WI38 (cell line): ENCODE data around the gene SAE1.

Experiments
- H3K4me3 ChIP-seq: 2 replicates; pipeline ENCODE4 v1.5.1; 2011; ENCODE audit warnings: low read depth, mild to moderate bottlenecking, control low read depth, low read length
- TF ChIP-seq, protein P1 (sequence below): IDR thresholded peaks from 2 replicates; pipeline ENCODE4 v1.5.1; 2012; ENCODE audit warnings: low read depth, mild to moderate bottlenecking, control low read depth, low read length

SAE1 gene

DNA sequence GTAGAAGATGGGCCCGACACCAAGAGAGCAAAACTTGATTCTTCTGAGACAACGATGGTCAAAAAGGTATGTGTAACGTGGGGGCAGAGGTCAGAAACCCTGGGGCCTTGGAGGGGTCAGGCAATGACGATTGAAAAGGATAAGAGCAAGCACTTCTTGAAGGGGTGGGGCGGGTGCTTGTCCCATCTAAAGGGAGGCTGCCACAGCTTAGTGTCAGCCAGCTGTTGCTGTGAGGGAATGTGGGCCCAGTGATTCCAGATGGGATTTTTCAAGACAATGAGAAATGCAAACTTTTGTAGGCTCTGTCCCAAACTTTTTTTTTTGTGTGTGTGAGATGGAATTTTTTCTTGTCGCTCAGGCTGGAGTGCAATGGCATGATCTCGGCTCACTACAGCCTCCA, 24.5 kb downstream of the SAE1 start:
- TF ChIP-seq, protein P1, sequence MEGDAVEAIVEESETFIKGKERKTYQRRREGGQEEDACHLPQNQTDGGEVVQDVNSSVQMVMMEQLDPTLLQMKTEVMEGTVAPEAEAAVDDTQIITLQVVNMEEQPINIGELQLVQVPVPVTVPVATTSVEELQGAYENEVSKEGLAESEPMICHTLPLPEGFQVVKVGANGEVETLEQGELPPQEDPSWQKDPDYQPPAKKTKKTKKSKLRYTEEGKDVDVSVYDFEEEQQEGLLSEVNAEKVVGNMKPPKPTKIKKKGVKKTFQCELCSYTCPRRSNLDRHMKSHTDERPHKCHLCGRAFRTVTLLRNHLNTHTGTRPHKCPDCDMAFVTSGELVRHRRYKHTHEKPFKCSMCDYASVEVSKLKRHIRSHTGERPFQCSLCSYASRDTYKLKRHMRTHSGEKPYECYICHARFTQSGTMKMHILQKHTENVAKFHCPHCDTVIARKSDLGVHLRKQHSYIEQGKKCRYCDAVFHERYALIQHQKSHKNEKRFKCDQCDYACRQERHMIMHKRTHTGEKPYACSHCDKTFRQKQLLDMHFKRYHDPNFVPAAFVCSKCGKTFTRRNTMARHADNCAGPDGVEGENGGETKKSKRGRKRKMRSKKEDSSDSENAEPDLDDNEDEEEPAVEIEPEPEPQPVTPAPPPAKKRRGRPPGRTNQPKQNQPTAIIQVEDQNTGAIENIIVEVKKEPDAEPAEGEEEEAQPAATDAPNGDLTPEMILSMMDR = no peak
- no peak overlapping the region for H3K4me3 ChIP-seq

DNA sequence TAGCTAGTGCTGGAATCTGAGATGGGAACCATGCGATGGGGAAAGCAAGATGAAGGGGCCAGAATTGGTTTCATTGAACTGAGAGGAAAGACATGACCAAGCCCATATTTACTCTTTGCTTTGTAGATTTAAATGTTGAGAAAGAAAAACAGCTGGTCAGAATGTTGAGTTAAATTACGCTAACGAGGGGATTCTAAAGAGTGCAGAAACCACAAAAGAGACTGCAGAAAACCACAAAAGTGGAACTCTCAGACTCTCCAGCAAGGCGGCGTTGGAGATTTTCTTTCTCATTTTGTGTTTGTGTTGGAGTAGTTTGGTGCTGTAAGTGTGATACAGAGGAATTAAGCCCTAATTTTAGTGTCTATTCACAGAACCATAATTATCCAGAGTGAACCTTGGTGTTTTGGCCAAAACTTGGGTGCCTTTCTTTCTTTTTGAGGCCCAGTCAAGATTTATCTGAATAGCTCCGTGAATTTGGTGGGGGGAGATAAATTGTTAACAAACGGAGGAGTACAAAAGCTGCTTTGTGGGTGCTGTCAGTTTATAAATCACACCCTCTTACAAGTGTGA, 26.3 kb downstream of the SAE1 start:
- H3K4me3 ChIP-seq = no peak overlapping the region
- TF ChIP-seq, protein P1 = no peak

DNA sequence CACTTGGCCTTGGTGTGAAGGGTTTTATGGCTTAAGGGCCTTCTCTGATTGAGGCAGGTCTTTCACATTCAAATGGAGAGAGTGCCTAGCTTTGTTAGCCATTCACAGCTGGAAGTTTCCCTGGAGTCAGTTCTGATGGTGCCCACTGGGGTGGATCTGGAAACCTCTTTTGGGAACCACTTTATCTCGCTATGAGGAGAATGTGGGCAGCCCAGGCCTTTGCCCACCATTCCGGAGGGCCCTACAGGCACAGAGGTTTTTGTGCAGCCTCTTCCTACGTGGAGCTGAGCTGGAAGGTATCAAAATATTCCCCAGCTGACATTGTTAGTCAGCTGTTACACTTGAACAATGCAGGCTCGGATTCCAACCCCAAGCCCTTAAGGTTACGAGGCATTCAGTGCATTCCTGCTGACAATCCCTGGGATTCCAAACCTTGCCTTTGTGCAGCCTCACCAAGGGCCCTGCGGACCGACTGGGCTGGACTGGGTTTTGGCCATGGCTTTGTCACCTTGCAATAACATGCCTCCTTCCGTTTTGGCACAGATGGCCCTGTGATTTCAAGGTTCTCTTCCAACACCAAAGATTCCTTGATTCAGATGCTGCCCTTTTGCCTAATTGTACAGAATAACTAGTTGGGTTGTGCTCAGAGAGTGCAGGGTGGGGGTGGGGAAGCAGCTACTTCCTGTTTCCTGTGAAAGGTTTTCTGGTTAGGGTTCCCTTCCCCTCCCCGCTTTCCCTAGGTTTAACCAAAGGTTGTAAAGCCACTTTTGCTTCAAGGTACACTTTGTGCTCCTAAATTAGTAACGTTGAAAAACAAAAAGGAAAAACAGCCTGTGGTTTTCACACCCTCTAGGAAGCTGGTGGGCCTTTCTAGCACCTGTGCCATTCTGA, 27.0 kb downstream of the SAE1 start:
- H3K4me3 ChIP-seq = no peak overlapping the region
- TF ChIP-seq, protein P1 = no peak

DNA sequence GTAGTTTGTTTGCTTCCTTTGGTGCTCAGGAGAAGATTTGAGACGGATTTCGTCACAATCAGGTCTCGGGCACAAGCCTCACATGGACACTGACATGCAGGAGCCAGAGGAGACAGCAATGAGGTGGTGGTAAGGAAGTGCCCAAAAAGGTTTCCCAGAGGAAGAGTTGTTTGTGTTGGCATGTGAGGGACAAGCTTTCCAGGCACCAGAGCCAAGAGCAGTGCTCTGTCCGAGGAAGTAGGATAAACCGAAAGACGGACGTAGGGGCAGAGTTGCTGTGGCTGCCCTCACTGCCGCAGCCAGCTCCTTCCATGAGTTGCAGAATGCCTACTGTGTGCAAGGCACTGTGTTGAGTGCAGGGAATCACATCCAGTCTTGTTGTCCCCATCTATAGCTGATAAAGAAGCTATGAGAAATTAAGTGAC, 27.7 kb downstream of the SAE1 start:
- TF ChIP-seq, protein P1 = no peak
- no peak overlapping the region for H3K4me3 ChIP-seq

DNA sequence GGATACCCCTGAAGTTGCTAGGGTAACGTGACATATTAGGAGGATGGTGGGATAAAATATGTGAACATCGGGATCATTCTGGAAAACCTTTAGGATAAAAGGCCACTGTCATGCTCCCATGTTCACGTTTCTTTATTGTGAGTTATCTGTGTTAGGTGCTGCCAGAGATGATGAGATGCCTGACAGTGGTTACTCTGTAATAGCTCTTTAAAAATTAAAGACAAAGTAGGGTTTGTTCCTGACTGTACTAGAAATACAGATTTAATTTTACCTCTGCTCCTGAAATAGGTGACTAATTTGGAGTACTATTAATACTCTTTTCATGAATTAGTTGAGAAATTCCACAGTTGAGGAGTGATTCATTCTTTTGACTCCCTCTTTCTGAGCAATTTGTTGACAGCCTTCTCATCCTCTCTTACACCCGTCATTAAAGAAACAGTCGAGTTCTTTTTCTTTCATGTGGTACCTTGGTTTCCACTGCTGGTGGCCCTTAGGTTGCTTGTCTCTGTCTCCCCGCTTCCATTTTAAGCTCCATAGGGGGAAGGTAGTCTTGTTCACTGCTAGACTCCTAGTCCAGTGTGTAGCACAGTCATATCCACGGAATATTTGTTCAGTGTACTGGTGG, 28.4 kb downstream of the SAE1 start:
- H3K4me3 ChIP-seq = no peak overlapping the region
- TF ChIP-seq, protein P1 = no peak

DNA sequence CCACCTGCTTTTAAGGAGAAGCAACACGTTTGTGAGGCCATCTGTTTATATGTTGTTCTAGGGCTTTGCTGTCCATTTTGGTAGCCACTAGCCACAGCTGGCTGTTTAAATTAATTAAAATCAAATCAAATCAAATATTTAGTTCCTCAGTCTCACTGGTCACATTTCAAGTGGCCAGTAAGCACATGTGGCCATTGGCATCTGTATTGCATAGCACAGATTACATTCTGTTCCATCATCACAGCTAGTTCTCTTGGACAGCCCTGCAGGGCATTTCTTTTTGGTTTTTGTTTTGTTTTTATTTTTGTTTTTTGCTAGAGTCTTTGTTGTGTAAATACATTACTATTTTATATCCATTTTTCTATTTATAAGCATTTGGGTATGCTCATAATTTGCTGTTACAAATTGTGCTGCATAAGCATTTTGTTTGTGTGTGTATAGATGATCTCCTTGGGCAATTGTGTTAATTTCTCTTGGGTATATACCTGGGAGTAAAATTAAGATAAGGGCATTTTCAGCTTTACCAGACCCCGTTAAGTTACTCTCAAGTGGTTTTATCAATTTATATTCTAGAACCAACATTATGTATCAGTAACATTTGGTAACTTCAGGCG, 31.3 kb downstream of the SAE1 start:
- no peak overlapping the region for H3K4me3 ChIP-seq
- TF ChIP-seq, protein P1 = no peak
